Inferior parietal cortex (tissue), 1 donor: ENCODE results near the gene FGD4.
A peak's percentile ranks its signal among the peaks of the same experiment; 100 is the strongest.
"Not testable (repeated sequence)": the region's sequence is repeated elsewhere in the genome, so short reads cannot be mapped to it uniquely, and the experiment has no call there.

ENCODE experiments used
- DNase-seq: peaks from one replicate; pipeline ENCODE4 v3.0.0-alpha.2; 2016; ENCODE audit errors: extremely low spot score

The FGD4 gene

GRCh38 chr12:32522331-32523221 is 123.2 kb downstream of the FGD4 start:
- DNase-seq = peak; percentile 36

- DNase-seq = not testable (repeated sequence)
These were observed 126.4 kb downstream of the FGD4 start for GRCh38 chr12:32525802-32526201.

- not testable (repeated sequence) for DNase-seq
These were observed 127.0 kb downstream of the FGD4 start for GRCh38 chr12:32526343-32526742.

GRCh38 chr12:32532422-32532821 is 133.1 kb downstream of the FGD4 start:
- DNase-seq = no peak

- no peak for DNase-seq
These were observed 133.6 kb downstream of the FGD4 start for GRCh38 chr12:32532951-32533350.

GRCh38 chr12:32533506-32533905 is 134.1 kb downstream of the FGD4 start:
- not testable (repeated sequence) for DNase-seq

- no peak for DNase-seq
These were observed 134.7 kb downstream of the FGD4 start for GRCh38 chr12:32533971-32534590.

- DNase-seq = peak; percentile 42
These were observed 135.3 kb downstream of the FGD4 start for GRCh38 chr12:32534698-32535097.

GRCh38 chr12:32535288-32535999 is 136.1 kb downstream of the FGD4 start:
- DNase-seq = peak; percentile 79

- DNase-seq = no peak
These were observed 136.6 kb downstream of the FGD4 start for GRCh38 chr12:32536000-32536345.

GRCh38 chr12:32541754-32542374 is 142.5 kb downstream of the FGD4 start:
- no peak for DNase-seq

GRCh38 chr12:32542428-32543229 is 143.3 kb downstream of the FGD4 start:
- DNase-seq = no peak

- DNase-seq = no peak
These were observed 145.5 kb downstream of the FGD4 start for GRCh38 chr12:32544893-32545292.

- no peak for DNase-seq
These were observed 146.1 kb downstream of the FGD4 start for GRCh38 chr12:32545413-32545980.

GRCh38 chr12:32546272-32546671 is 146.9 kb downstream of the FGD4 start:
- DNase-seq = no peak

- DNase-seq = no peak
These were observed 149.4 kb downstream of the FGD4 start for GRCh38 chr12:32548691-32549281.

GRCh38 chr12:32549675-32550079 is 150.3 kb downstream of the FGD4 start:
- DNase-seq = no peak

GRCh38 chr12:32551058-32551457 is 151.7 kb downstream of the FGD4 start:
- DNase-seq = no peak

GRCh38 chr12:32558903-32559302 is 159.5 kb downstream of the FGD4 start:
- DNase-seq = no peak

GRCh38 chr12:32559434-32559833 is 160.1 kb downstream of the FGD4 start:
- no peak for DNase-seq

GRCh38 chr12:32560520-32560919 is 161.2 kb downstream of the FGD4 start:
- DNase-seq = no peak
